ENCODE results near the gene PAM.
"Not testable (repeated sequence)": the region's sequence is repeated elsewhere in the genome, so short reads cannot be mapped to it uniquely, and the experiment has no call there.

DNA sequence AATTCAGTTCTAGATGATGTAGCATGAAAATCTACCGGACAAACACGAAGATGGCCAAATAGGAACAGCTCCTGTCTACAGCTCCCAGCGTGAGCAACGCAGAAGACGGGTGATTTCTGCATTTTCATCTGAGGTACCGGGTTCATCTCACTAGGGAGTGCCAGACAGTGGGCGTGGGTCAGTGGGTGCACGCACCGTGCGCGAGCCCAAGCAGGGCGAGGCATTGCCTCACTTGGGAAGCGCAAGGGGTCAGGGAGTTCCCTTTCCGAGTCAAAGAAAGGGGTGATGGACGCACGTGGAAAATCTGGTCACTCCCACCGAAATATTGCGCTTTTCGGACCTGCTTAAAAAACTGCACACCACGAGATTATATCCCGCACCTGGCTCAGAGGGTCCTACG lies 291.6 kb downstream of the PAM start:
- TF ChIP-seq, protein P1, sequence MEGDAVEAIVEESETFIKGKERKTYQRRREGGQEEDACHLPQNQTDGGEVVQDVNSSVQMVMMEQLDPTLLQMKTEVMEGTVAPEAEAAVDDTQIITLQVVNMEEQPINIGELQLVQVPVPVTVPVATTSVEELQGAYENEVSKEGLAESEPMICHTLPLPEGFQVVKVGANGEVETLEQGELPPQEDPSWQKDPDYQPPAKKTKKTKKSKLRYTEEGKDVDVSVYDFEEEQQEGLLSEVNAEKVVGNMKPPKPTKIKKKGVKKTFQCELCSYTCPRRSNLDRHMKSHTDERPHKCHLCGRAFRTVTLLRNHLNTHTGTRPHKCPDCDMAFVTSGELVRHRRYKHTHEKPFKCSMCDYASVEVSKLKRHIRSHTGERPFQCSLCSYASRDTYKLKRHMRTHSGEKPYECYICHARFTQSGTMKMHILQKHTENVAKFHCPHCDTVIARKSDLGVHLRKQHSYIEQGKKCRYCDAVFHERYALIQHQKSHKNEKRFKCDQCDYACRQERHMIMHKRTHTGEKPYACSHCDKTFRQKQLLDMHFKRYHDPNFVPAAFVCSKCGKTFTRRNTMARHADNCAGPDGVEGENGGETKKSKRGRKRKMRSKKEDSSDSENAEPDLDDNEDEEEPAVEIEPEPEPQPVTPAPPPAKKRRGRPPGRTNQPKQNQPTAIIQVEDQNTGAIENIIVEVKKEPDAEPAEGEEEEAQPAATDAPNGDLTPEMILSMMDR (IDR thresholded peaks at IDR 0.05) = not testable (repeated sequence)
- TF ChIP-seq POLR2A (IDR thresholded peaks at IDR 0.05) = not testable (repeated sequence)
